Activated CD8-positive, alpha-beta T cell treated with anti-CD3 and anti-CD28 coated beads for 36 hours (primary cell): ENCODE results near the gene RNF34. TPM values are rescaled to one million over a fixed set of nuclear protein-coding genes. Genes with fewer than 3 reads are reported as not detected.
A peak's percentile ranks its signal among the peaks of the same experiment; 100 is the strongest.

ENCODE experiments used
- ATAC-seq: fragments of 200-7000 bp; cut with Tn5 transposase; one replicate; pipeline ENCODE4 v1.10.0; 2021; ENCODE audit warnings: mild to moderate bottlenecking, moderate library complexity
- CTCF ChIA-PET: fragments of 350-600 bp; sonication (Branson Sonifier 250); formaldehyde crosslinking; loops from one replicate; lab custom pipeline; 2021; ENCODE audit warnings: antibody characterized with exemption; lab: Charles Lee
- POLR2A ChIA-PET: fragments of 350-600 bp; sonication (Branson Sonifier 250); formaldehyde crosslinking; loops from one replicate; lab custom pipeline; 2021; ENCODE audit warnings: antibody characterized with exemption; lab: Charles Lee
- DNase-seq: peaks from one replicate; pipeline ENCODE4 v3.0.0-alpha.2; 2020
- H3K27ac Mint-ChIP-seq: one replicate; pipeline ENCODE4 v1.8.0; 2021; ENCODE audit warnings: mild to moderate bottlenecking, mixed read lengths
- H3K27me3 Mint-ChIP-seq: one replicate; pipeline ENCODE4 v1.8.0; 2021; ENCODE audit warnings: mixed read lengths
- H3K36me3 Mint-ChIP-seq: one replicate; pipeline ENCODE4 v1.8.0; 2021; ENCODE audit warnings: low read depth, mixed read lengths
- H3K4me1 Mint-ChIP-seq: one replicate; pipeline ENCODE4 v1.8.0; 2021; ENCODE audit warnings: low read depth, mixed read lengths
- H3K4me3 Mint-ChIP-seq: one replicate; pipeline ENCODE4 v1.8.0; 2021; ENCODE audit warnings: mild to moderate bottlenecking, moderate library complexity, mixed read lengths
- H3K9me3 Mint-ChIP-seq: one replicate; pipeline ENCODE4 v1.8.0; 2021; ENCODE audit warnings: mixed read lengths
- CTCF ChIP-seq: fragments of 200-600 bp; IDR thresholded peaks from one replicate; pipeline ENCODE4 v1.8.0; 2022; ENCODE audit warnings: antibody characterized with exemption, mild to moderate bottlenecking
- intact Hi-C: fragments of 100-400 bp; cut with micrococcal nuclease; formaldehyde crosslinking; loops from one replicate; pipeline ENCODE4 v1.10.0; 2022
- total RNA-seq, 2 experiments: library from RNA; stranded (reverse); gene quantifications; one replicate each; pipeline ENCODE4 v1.2.3, GENCODE V29; 2021

RNF34 gene
- total RNA-seq, 2 experiments from 2014 or later: 44.1 to 44.9 TPM

- no peaks in the 10 kb centered on the region for H3K27me3 Mint-ChIP-seq
- no peak for TF ChIP-seq CTCF
- H3K9me3 Mint-ChIP-seq: no peaks in the 10 kb centered on the region
- no peak for DNase-seq
- peaks cover 57% of the 10 kb centered on the region for H3K36me3 Mint-ChIP-seq
- no peaks in the 10 kb centered on the region for H3K4me1 Mint-ChIP-seq
- no peak overlapping the region for H3K27ac Mint-ChIP-seq
- ChIA-PET POLR2A (interaction anchor here (0.6 to 1.4 kb wide), 4 partner anchors 9 to 71 kb away, joined by 3 to 5 read pairs (median 4); partner anchors contain the start of gene ANAPC5), CTCF (interaction anchor here (0.6 to 3.3 kb wide), 5 partner anchors 9 to 125 kb away, joined by 3 to 19 read pairs (median 4); no protein-coding TSS in a partner anchor)
- intact Hi-C loops: no loop called here
- H3K4me3 Mint-ChIP-seq: no peak overlapping the region
- no peak for ATAC-seq
These were observed 23.3 kb downstream of the RNF34 start for GRCh38 chr12:121423253-121423652.

- H3K4me3 Mint-ChIP-seq: no peak overlapping the region
- no peak for ATAC-seq
- ChIA-PET POLR2A (interaction anchor here (0.6 to 1.4 kb wide), 7 partner anchors 15 to 568 kb away, joined by 3 to 5 read pairs (median 3); partner anchors contain the start of gene ANAPC5), CTCF (interaction anchor here (0.6 to 3.3 kb wide), 8 partner anchors 9 to 126 kb away, joined by 3 to 19 read pairs (median 4); no protein-coding TSS in a partner anchor)
- peaks cover 62% of the 10 kb centered on the region for H3K36me3 Mint-ChIP-seq
- H3K27me3 Mint-ChIP-seq: no peaks in the 10 kb centered on the region
- intact Hi-C loops: no loop called here
- H3K4me1 Mint-ChIP-seq: no peaks in the 10 kb centered on the region
- TF ChIP-seq CTCF: no peak
- no peak overlapping the region for H3K27ac Mint-ChIP-seq
- no peaks in the 10 kb centered on the region for H3K9me3 Mint-ChIP-seq
- DNase-seq: no peak
These were observed 24.0 kb downstream of the RNF34 start for GRCh38 chr12:121423682-121424623.

- intact Hi-C loops: no loop called here
- Mint-ChIP-seq H3K9me3 (no peaks in the 10 kb centered on the region), H3K36me3 (peaks cover 69% of the 10 kb centered on the region), H3K4me3 (no peak overlapping the region), H3K4me1 (no peaks in the 10 kb centered on the region), H3K27ac (no peak overlapping the region), H3K27me3 (no peaks in the 10 kb centered on the region)
- no peak for TF ChIP-seq CTCF
- CTCF ChIA-PET: interaction anchor here (0.7 to 3.3 kb wide), 4 partner anchors 16 to 89 kb away, joined by 3 to 19 read pairs (median 6); no protein-coding TSS in a partner anchor
- no peak for DNase-seq
- POLR2A ChIA-PET: interaction anchor here (0.7 to 1.2 kb wide), 4 partner anchors 24 to 567 kb away, joined by 3 to 4 read pairs (median 3); no protein-coding TSS in a partner anchor
- ATAC-seq: no peak
These were observed 24.7 kb downstream of the RNF34 start for GRCh38 chr12:121424624-121424975.

GRCh38 chr12:121427556-121428050 is 27.7 kb downstream of the RNF34 start:
- ATAC-seq: no peak
- intact Hi-C loops: no loop called here
- Mint-ChIP-seq H3K36me3 (peaks cover 73% of the 10 kb centered on the region), H3K4me3 (no peak overlapping the region), H3K27me3 (no peaks in the 10 kb centered on the region), H3K9me3 (no peaks in the 10 kb centered on the region), H3K4me1 (no peaks in the 10 kb centered on the region), H3K27ac (peak overlapping the region; percentile 57)
- DNase-seq: no peak
- ChIA-PET POLR2A (no interaction called here), CTCF (no interaction called here)
- TF ChIP-seq CTCF: no peak
